ENCODE measurements around the gene WDR11.

GRCh38 chr10:120827251-120827875 is 23.8 kb upstream of the WDR11 start:
- no peak for TF ChIP-seq CTCF (IDR thresholded peaks at IDR 0.05)
- TF ChIP-seq POLR2A (IDR thresholded peaks at IDR 0.05) = no peak

All from adrenal gland (tissue), 5 donors.